GM19025 (cell line): ENCODE data around the gene SPOCK1.
A peak's percentile ranks its signal among the peaks of the same experiment; 100 is the strongest.
"Not testable (repeated sequence)": the region's sequence is repeated elsewhere in the genome, so short reads cannot be mapped to it uniquely, and the experiment has no call there.

Experiments
- ATAC-seq: cut with Tn5 transposase; IDR thresholded peaks from one replicate; pipeline ENCODE4 v1.9.1; 2021; ENCODE audit warnings: mild to moderate bottlenecking, low read depth, moderate library complexity; ENCODE audit not compliant: unreplicated experiment

The SPOCK1 gene

GRCh38 chr5:137273511-137273910 lies 225.6 kb downstream of the SPOCK1 start:
- ATAC-seq: no peak

- ATAC-seq: no peak
Measured at GRCh38 chr5:137272831-137273230, 226.3 kb downstream of the SPOCK1 start.

GRCh38 chr5:137269946-137270345 lies 229.2 kb downstream of the SPOCK1 start:
- ATAC-seq: no peak

- ATAC-seq: no peak
Measured at GRCh38 chr5:137269274-137269673, 229.9 kb downstream of the SPOCK1 start.

- no peak for ATAC-seq
Measured at GRCh38 chr5:137268646-137269045, 230.5 kb downstream of the SPOCK1 start.

- ATAC-seq: no peak
Measured at GRCh38 chr5:137266186-137266585, 232.9 kb downstream of the SPOCK1 start.

- ATAC-seq: no peak
Measured at GRCh38 chr5:137265457-137265856, 233.7 kb downstream of the SPOCK1 start.

- ATAC-seq: no peak
Measured at GRCh38 chr5:137264573-137264972, 234.6 kb downstream of the SPOCK1 start.

- no peak for ATAC-seq
Measured at GRCh38 chr5:137264041-137264440, 235.1 kb downstream of the SPOCK1 start.

- no peak for ATAC-seq
Measured at GRCh38 chr5:137263371-137264005, 235.6 kb downstream of the SPOCK1 start.

GRCh38 chr5:137262818-137263217 lies 236.3 kb downstream of the SPOCK1 start:
- no peak for ATAC-seq

GRCh38 chr5:137260820-137261695 lies 238.1 kb downstream of the SPOCK1 start:
- no peak for ATAC-seq

- not testable (repeated sequence) for ATAC-seq
Measured at GRCh38 chr5:137259115-137259514, 240.0 kb downstream of the SPOCK1 start.

- ATAC-seq: no peak
Measured at GRCh38 chr5:137254119-137255090, 244.7 kb downstream of the SPOCK1 start.

GRCh38 chr5:137252512-137252911 lies 246.6 kb downstream of the SPOCK1 start:
- no peak for ATAC-seq

- ATAC-seq: no peak
Measured at GRCh38 chr5:137250421-137250820, 248.7 kb downstream of the SPOCK1 start.

- ATAC-seq: peak; percentile 65
Measured at GRCh38 chr5:137248527-137248926, 250.6 kb downstream of the SPOCK1 start.

- peak; percentile 46 for ATAC-seq
Measured at GRCh38 chr5:137245438-137245837, 253.7 kb downstream of the SPOCK1 start.

GRCh38 chr5:137240285-137240684 lies 258.8 kb downstream of the SPOCK1 start:
- no peak for ATAC-seq

- no peak for ATAC-seq
Measured at GRCh38 chr5:137236849-137237507, 262.1 kb downstream of the SPOCK1 start.
